A549 (cell line): ENCODE results near the gene PDGFD. TPM values are rescaled to one million over a fixed set of nuclear protein-coding genes. Genes with fewer than 3 reads are reported as not detected.

ENCODE experiments used
- ATAC-seq, 2 experiments: fragments of 200-7000 bp in 1 of 2; fragments of >200 bp in 1 of 2; cut with Nextera tagmentation in 1 of 2; cut with Tn5 transposase in 1 of 2; 3 replicates each; pipeline versions ENCODE4 v1.8.0 to v1.9.1; 2018 to 2020; ENCODE audit warnings: mild to moderate bottlenecking in 1 of 2, moderate library complexity in 1 of 2
- CTCF ChIA-PET: fragments of 300-600 bp; sonication (Branson Sonifier 250); formaldehyde crosslinking; extraction: SDS; loops from one replicate; lab custom pipeline; 2021; ENCODE audit warnings: antibody characterized with exemption, inconsistent platforms; lab: Yijun Ruan, JAX
- POLR2A ChIA-PET: fragments of 350-600 bp; formaldehyde crosslinking; extraction: SDS; loops from one replicate; lab custom pipeline; 2021; ENCODE audit warnings: antibody characterized with exemption, inconsistent platforms; lab: Yijun Ruan, JAX
- DNase-seq, 2 experiments: peaks; one replicate each; pipeline versions ENCODE4 v3.0.0 to v3.0.0-alpha.2; 2011 to 2016; ENCODE audit warnings: low read depth in 1 of 2, low spot score in 1 of 2
- FAIRE-seq: peaks from 2 replicates; lab custom pipeline; 2011; peaks lifted over from hg19 to GRCh38; lab: Jason Lieb, UNC
- H3K27ac ChIP-seq, 2 experiments: fragments of >200 bp; sonication (Bioruptor Twin); formaldehyde crosslinking; 3 replicates each; pipeline ENCODE4 v1.5.1; 2016 to 2017
- H3K4me1 ChIP-seq: fragments of >200 bp; sonication (Bioruptor Twin); formaldehyde crosslinking; 3 replicates; pipeline ENCODE4 v1.6.1; 2016
- H3K4me2 ChIP-seq: fragments of >200 bp; sonication (Bioruptor Twin); formaldehyde crosslinking; 3 replicates; pipeline ENCODE4 v1.6.1; 2016
- H3K4me3 ChIP-seq: fragments of >200 bp; sonication (Bioruptor Twin); formaldehyde crosslinking; 3 replicates; pipeline ENCODE4 v1.5.1; 2016
- H3K9me3 ChIP-seq: fragments of >200 bp; sonication (Bioruptor Twin); formaldehyde crosslinking; 3 replicates; pipeline ENCODE4 v1.6.1; 2016
- CTCF ChIP-seq: fragments of >200 bp; sonication (Bioruptor Twin); formaldehyde crosslinking; IDR thresholded peaks from 3 replicates; pipeline ENCODE4 v1.5.1; 2016
- EHF ChIP-seq: fragments of 250-450 bp; sonication (Bioruptor Pico); IDR thresholded peaks from 2 replicates; pipeline ENCODE4 v1.5.0; 2020; ENCODE audit warnings: mild to moderate bottlenecking
- EHMT2 ChIP-seq: fragments of 200-600 bp; sonication (generic); IDR thresholded peaks from 2 replicates; pipeline ENCODE4 v1.6.1; 2016; ENCODE audit warnings: antibody characterized with exemption, low read depth, mild to moderate bottlenecking, moderate library complexity
- FOXS1 ChIP-seq: fragments of 250-450 bp; sonication (Bioruptor Pico); IDR thresholded peaks from 2 replicates; pipeline ENCODE4 v1.5.0; 2020; ENCODE audit warnings: mild to moderate bottlenecking, moderate library complexity
- HES2 ChIP-seq: fragments of >200 bp; sonication (Bioruptor Twin); formaldehyde crosslinking; IDR thresholded peaks from 2 replicates; pipeline ENCODE4 v1.6.1; 2016
- HEYL ChIP-seq: fragments of 250-450 bp; sonication (Bioruptor Pico); IDR thresholded peaks from 2 replicates; pipeline ENCODE4 v1.8.0; 2021; ENCODE audit warnings: mild to moderate bottlenecking, moderate library complexity
- HOXA7 ChIP-seq: fragments of 250-450 bp; sonication (Bioruptor Pico); IDR thresholded peaks from 2 replicates; pipeline ENCODE4 v1.5.0; 2020; ENCODE audit warnings: mild to moderate bottlenecking, moderate library complexity
- JUNB ChIP-seq: fragments of >200 bp; sonication (Bioruptor Twin); formaldehyde crosslinking; IDR thresholded peaks from 2 replicates; pipeline ENCODE4 v1.6.1; 2016
- KDM1A ChIP-seq: fragments of 200-600 bp; sonication (generic); IDR thresholded peaks from 2 replicates; pipeline ENCODE4 v1.6.1; 2016; ENCODE audit warnings: low read depth, mild to moderate bottlenecking
- KDM5A ChIP-seq: fragments of 200-600 bp; sonication (generic); IDR thresholded peaks from 2 replicates; pipeline ENCODE4 v1.6.1; 2016; ENCODE audit warnings: antibody characterized with exemption, mild to moderate bottlenecking
- MAFK ChIP-seq: fragments of 450-650 bp; IDR thresholded peaks from 2 replicates; pipeline ENCODE4 v1.6.1; 2014; ENCODE audit not compliant: partially characterized antibody
- NPAS2 ChIP-seq: fragments of 250-450 bp; sonication (Bioruptor Pico); IDR thresholded peaks from 2 replicates; pipeline ENCODE4 v1.8.0; 2022; ENCODE audit warnings: mild to moderate bottlenecking, moderate library complexity, borderline replicate concordance
- NR3C1 ChIP-seq: fragments of >200 bp; sonication (Bioruptor Twin); formaldehyde crosslinking; IDR thresholded peaks from 3 replicates; pipeline ENCODE4 v1.6.1; 2017
- PHF8 ChIP-seq: fragments of 200-600 bp; sonication (generic); IDR thresholded peaks from 2 replicates; pipeline ENCODE4 v1.6.1; 2016; ENCODE audit warnings: low read depth, mild to moderate bottlenecking, antibody characterized with exemption, moderate library complexity, borderline replicate concordance
- POLR2AphosphoS2 ChIP-seq: conservative IDR thresholded peaks from 2 replicates; pipeline ENCODE4 v1.6.1; 2012; ENCODE audit warnings: low read length, improper control_type of control experiment, inconsistent platforms
- RAD21 ChIP-seq, 2 experiments: fragments of >200 bp in 1 of 2; sonication (Bioruptor Twin) in 1 of 2; formaldehyde crosslinking in 1 of 2; IDR thresholded peaks in 1 of 2; conservative IDR thresholded peaks in 1 of 2; 2 replicates in 1 of 2; 3 replicates in 1 of 2; pipeline ENCODE4 v1.6.1; 2012 to 2018; ENCODE audit warnings: inconsistent platforms in 1 of 2
- RARB ChIP-seq: fragments of 250-450 bp; sonication (Bioruptor Pico); IDR thresholded peaks from 2 replicates; pipeline ENCODE4 v1.8.0; 2021; ENCODE audit warnings: mild to moderate bottlenecking, moderate library complexity
- REST ChIP-seq: fragments of 200-600 bp; sonication (generic); IDR thresholded peaks from 2 replicates; pipeline ENCODE4 v1.6.1; 2016; ENCODE audit warnings: antibody characterized with exemption, mild to moderate bottlenecking, moderate library complexity
- RNF2 ChIP-seq: fragments of 200-600 bp; sonication (generic); IDR thresholded peaks from 2 replicates; pipeline ENCODE4 v1.6.1; 2016; ENCODE audit warnings: low read depth, mild to moderate bottlenecking, antibody characterized with exemption, moderate library complexity, borderline replicate concordance
- SMC3 ChIP-seq: fragments of >200 bp; sonication (Bioruptor Twin); formaldehyde crosslinking; IDR thresholded peaks from 3 replicates; pipeline ENCODE4 v1.6.1; 2018; ENCODE audit warnings: inconsistent platforms
- USF2 ChIP-seq: fragments of 450-650 bp; IDR thresholded peaks from 2 replicates; pipeline ENCODE4 v1.6.1; 2014; ENCODE audit warnings: antibody characterized with exemption
- ZFP36 ChIP-seq: fragments of 450-650 bp; IDR thresholded peaks from 2 replicates; pipeline ENCODE4 v1.6.1; 2014; ENCODE audit warnings: borderline replicate concordance; ENCODE audit not compliant: partially characterized antibody
- WGBS: methylation state at CpG from one replicate; pipeline ENCODE4 v1.1.6; 2017; ENCODE audit errors: missing lambda C conversion rate; 5-methylcytosine and 5-hydroxymethylcytosine counted together
- polyA plus RNA-seq, 4 experiments: library from polyadenylated mRNA; depleted of rRNA in 3 of 4; stranded (reverse); fragments of >200 nt; fragmentation: RNase III in 1 of 4; extraction: RNeasy Plus Mini Kit Qiagen cat#74134 plus additional on column Dnase treatment in 1 of 4; gene quantifications; 2 replicates in 3 of 4; 3 replicates in 1 of 4; pipeline ENCODE4 v1.2.3, GENCODE V29; 2011 to 2017

PDGFD gene
- polyA plus RNA-seq, 2 of the 4 experiments (the other 2 are of a cell fraction): 11.1 to 29.7 TPM

GRCh38 chr11:104113541-104113940 is 50.4 kb downstream of the PDGFD start:
- 70% methylated on average over 2 of the region's 2 CpGs for WGBS
- Histone ChIP-seq H3K4me3 (no peak overlapping the region), H3K9me3 (peaks cover 3% of the 10 kb centered on the region; the same call in 1 of the 3 replicates), H3K4me1 (no peaks in the 10 kb centered on the region), H3K27ac (no peak overlapping the region), H3K4me2 (no peak overlapping the region)
- TF ChIP-seq PHF8 (no peak), RNF2 (no peak), JUNB (no peak), EHMT2 (no peak), HOXA7 (CRISPR knock-in tag) (no peak), KDM1A (no peak), NR3C1 (no peak), CTCF (no peak), SMC3 (no peak), HES2 (no peak), EHF (CRISPR knock-in tag) (no peak), RAD21 (conservative IDR thresholded peaks at IDR 0.05 in 1 of 2, IDR thresholded peaks at IDR 0.05 in 1 of 2) (no peak), POLR2AphosphoS2 (no peak), USF2 (no peak), FOXS1 (no peak), ZFP36 (no peak), REST (no peak), NPAS2 (CRISPR knock-in tag) (no peak), KDM5A (no peak), MAFK (no peak)
- no peak for DNase-seq
- POLR2A ChIA-PET: no interaction called here
- CTCF ChIA-PET: no interaction called here
- FAIRE-seq: no peak
- ATAC-seq: no peak

GRCh38 chr11:104106136-104106754 is 57.7 kb downstream of the PDGFD start:
- TF ChIP-seq RARB (CRISPR knock-in tag): no peak
- no peak for TF ChIP-seq POLR2AphosphoS2
- TF ChIP-seq HEYL (CRISPR knock-in tag): no peak
- no peak for TF ChIP-seq HES2
- CTCF ChIA-PET: interaction anchor here (1.0 kb wide), 1 partner anchor 18 kb away, joined by 3 read pairs; no protein-coding TSS in a partner anchor
- 83% methylated on average over 5 of the region's 5 CpGs for WGBS

More at GRCh38 chr11:104106136-104106754, 57.7 kb downstream of the PDGFD start:
- Histone ChIP-seq H3K4me2 (no peak overlapping the region), H3K4me1 (0 out of 3 replicates have a peak, but pooled peaks cover 4% of the 10 kb centered on the region), H3K4me3 (no peak overlapping the region), H3K27ac (no peak overlapping the region), H3K9me3 (no peaks in the 10 kb centered on the region)
- ATAC-seq: no peak
- FAIRE-seq: no peak
- POLR2A ChIA-PET: no interaction called here
- no peak for DNase-seq
